Endothelial cell of umbilical vein (primary cell): ENCODE data around the gene CNDP2. TPM values are rescaled to one million over a fixed set of nuclear protein-coding genes. Genes with fewer than 3 reads are reported as not detected.

Experiments used
- BruUV-seq: library from RNA; stranded (reverse); fragments of 400-500 nt; replicated peaks from 2 replicates; lab custom pipeline; 2021; lab: Mats Ljungman, UMichigan
- CTCF ChIA-PET: fragments of 300-600, 350-600 bp; sonication (Branson Sonifier 250); formaldehyde crosslinking; loops from one replicate; lab custom pipeline; 2021; ENCODE audit warnings: antibody characterized with exemption, inconsistent platforms; lab: Charles Lee
- POLR2A ChIA-PET: fragments of 300-600, 350-600 bp; sonication (Branson Sonifier 250); formaldehyde crosslinking; loops from one replicate; lab custom pipeline; 2021; ENCODE audit warnings: antibody characterized with exemption, inconsistent platforms; lab: Charles Lee
- DNase-seq: peaks from one replicate; pipeline ENCODE4 v3.0.0-alpha.2; 2011; ENCODE audit warnings: low read depth, low spot score
- FAIRE-seq: peaks from 2 replicates; lab custom pipeline; 2011; peaks lifted over from hg19 to GRCh38; lab: Jason Lieb, UNC
- H2AFZ ChIP-seq: 2 replicates; pipeline ENCODE4 v1.6.0; 2012; ENCODE audit warnings: low read depth, low read length, control low read depth, inconsistent platforms
- H3K27ac ChIP-seq: 2 replicates; pipeline ENCODE4 v1.5.1; 2011; ENCODE audit warnings: low read depth, mild to moderate bottlenecking, control low read depth, low read length, moderate library complexity; ENCODE audit not compliant: insufficient read depth
- H3K27me3 ChIP-seq, 2 experiments: 2 replicates each; pipeline versions ENCODE4 v1.6.0 to v1.6.1; 2011; ENCODE audit warnings: low read length in 2 of 2, mixed read lengths in 1 of 2; ENCODE audit not compliant: control insufficient read depth in 2 of 2, insufficient read depth in 2 of 2
- H3K36me3 ChIP-seq, 2 experiments: 2 replicates in 1 of 2; 3 replicates in 1 of 2; pipeline ENCODE4 v1.5.1; 2011; ENCODE audit warnings: low read length in 2 of 2, mild to moderate bottlenecking in 1 of 2, moderate library complexity in 1 of 2; ENCODE audit not compliant: control insufficient read depth in 2 of 2, insufficient read depth in 2 of 2; ENCODE audit errors: extremely low read depth in 1 of 2
- H3K4me1 ChIP-seq: 3 replicates; pipeline ENCODE4 v1.5.1; 2011; ENCODE audit warnings: mild to moderate bottlenecking, low read length; ENCODE audit not compliant: control insufficient read depth, insufficient read depth; ENCODE audit errors: extremely low read depth
- H3K4me2 ChIP-seq: 2 replicates; pipeline ENCODE4 v1.6.1; 2011; ENCODE audit warnings: low read length, control low read depth, mixed read lengths; ENCODE audit not compliant: insufficient read depth
- H3K4me3 ChIP-seq, 3 experiments: fragments of 200-600 bp in 1 of 3; sonication (generic), shearing (Covaris generic) in 1 of 3; replicated peaks in 1 of 3; 2 replicates each; pipeline ENCODE4 v1.5.1; 2011 to 2016; ENCODE audit warnings: control low read depth in 3 of 3, low read length in 3 of 3, mild to moderate bottlenecking in 2 of 3, inconsistent platforms in 1 of 3, low read depth in 1 of 3, moderate library complexity in 1 of 3; ENCODE audit not compliant: insufficient read depth in 1 of 3
- H3K79me2 ChIP-seq: 2 replicates; pipeline ENCODE4 v1.6.0; 2012; ENCODE audit warnings: low read length, inconsistent platforms; ENCODE audit not compliant: control insufficient read depth, insufficient read depth
- H3K9ac ChIP-seq: replicated peaks from 2 replicates; pipeline ENCODE3; 2011; ENCODE audit warnings: low read length, control low read depth; ENCODE audit not compliant: insufficient read depth; ENCODE audit errors: extremely low read depth
- H3K9me1 ChIP-seq: replicated peaks from 3 replicates; pipeline ENCODE4 v1.6.0; 2011; ENCODE audit warnings: mild to moderate bottlenecking, low read length; ENCODE audit not compliant: control insufficient read depth, insufficient read depth; ENCODE audit errors: extremely low read depth
- H3K9me3 ChIP-seq: replicated peaks from 2 replicates; pipeline ENCODE4 v1.5.1; 2012; ENCODE audit warnings: low read length, inconsistent platforms; ENCODE audit not compliant: control insufficient read depth, insufficient read depth
- H4K20me1 ChIP-seq: replicated peaks from 2 replicates; pipeline ENCODE3; 2011; ENCODE audit warnings: mild to moderate bottlenecking, low read length; ENCODE audit not compliant: control insufficient read depth, insufficient read depth; ENCODE audit errors: extremely low read depth
- EZH2 ChIP-seq: IDR thresholded peaks from 2 replicates; pipeline ENCODE4 v1.6.1; 2012; ENCODE audit warnings: borderline replicate concordance, low read depth, mild to moderate bottlenecking, moderate library complexity, low read length, inconsistent platforms; ENCODE audit not compliant: severe bottlenecking
- FOS ChIP-seq: IDR thresholded peaks from 2 replicates; pipeline ENCODE4 v1.6.1; 2011; ENCODE audit warnings: mild to moderate bottlenecking, low read length, moderate library complexity, borderline replicate concordance; ENCODE audit not compliant: insufficient read depth
- GATA2 ChIP-seq: IDR thresholded peaks from 2 replicates; pipeline ENCODE4 v1.7.0; 2011; ENCODE audit warnings: low read depth, mild to moderate bottlenecking, moderate library complexity, mixed read lengths, low read length; ENCODE audit not compliant: insufficient read length, insufficient read depth
- JUN ChIP-seq: IDR thresholded peaks from 2 replicates; pipeline ENCODE4 v1.6.1; 2011; ENCODE audit warnings: borderline replicate concordance, low read depth; ENCODE audit not compliant: insufficient read length, insufficient read depth
- MYC ChIP-seq: IDR thresholded peaks from one replicate; pipeline ENCODE4 v1.6.1; 2011; ENCODE audit warnings: mild to moderate bottlenecking, low read depth, low read length
- POLR2A ChIP-seq: IDR thresholded peaks from 2 replicates; pipeline ENCODE4 v1.6.1; 2012; ENCODE audit warnings: low read depth, mild to moderate bottlenecking, control low read depth, low read length
- POLR2AphosphoS5 ChIP-seq: IDR thresholded peaks from 2 replicates; pipeline ENCODE4 v1.6.1; 2012; ENCODE audit warnings: low read depth, mild to moderate bottlenecking, control low read depth, low read length, moderate library complexity; ENCODE audit not compliant: insufficient read depth
- dilution Hi-C: fragments of 300-500 bp; cut with MboI; formaldehyde crosslinking; loops from one replicate; pipeline ENCODE4 v1.15.0; 2019; ENCODE audit warnings: low sequenced_read_pairs; ENCODE audit not compliant: extremely low pct_ligation_motif_present
- intact Hi-C: fragments of 100-400 bp; cut with micrococcal nuclease; formaldehyde crosslinking; loops from one replicate; pipeline ENCODE4 v1.10.0; 2022
- polyA plus RNA-seq, 4 experiments: library from polyadenylated mRNA; depleted of rRNA in 3 of 4; stranded (reverse) in 3 of 4; unstranded in 1 of 4; fragments of >200 nt; gene quantifications; 2 replicates each; pipeline versions ENCODE4 v1.2.1 to v1.2.3, GENCODE V29; 2011 to 2012; ENCODE audit warnings: missing spikeins in 1 of 4
- total RNA-seq: library from RNA; stranded (reverse); gene quantifications from 2 replicates; pipeline ENCODE4 v1.2.3, GENCODE V29; 2021
- TF ChIP-seq, protein P1 (sequence below): IDR thresholded peaks from 2 replicates; pipeline ENCODE4 v1.6.1; 2011; ENCODE audit not compliant: insufficient read depth, insufficient read length
- TF ChIP-seq, protein P2 (sequence below), 2 donors: IDR thresholded peaks; 1 replicate in 1 of 2; 2 replicates in 1 of 2; pipeline ENCODE4 v1.5.1; 2011; ENCODE audit warnings: low read length in 2 of 2, mild to moderate bottlenecking in 2 of 2, moderate library complexity in 2 of 2, control low read depth in 1 of 2, inconsistent platforms in 1 of 2, low read depth in 1 of 2; ENCODE audit not compliant: insufficient read depth in 1 of 2; ENCODE audit errors: extremely low read depth in 1 of 2

Gene CNDP2
- total and polyA plus RNA-seq, 2 donors (not counting 3 experiments of a cell fraction or from before 2014, with no cell fraction given) = 52.9 to 123 TPM

DNA sequence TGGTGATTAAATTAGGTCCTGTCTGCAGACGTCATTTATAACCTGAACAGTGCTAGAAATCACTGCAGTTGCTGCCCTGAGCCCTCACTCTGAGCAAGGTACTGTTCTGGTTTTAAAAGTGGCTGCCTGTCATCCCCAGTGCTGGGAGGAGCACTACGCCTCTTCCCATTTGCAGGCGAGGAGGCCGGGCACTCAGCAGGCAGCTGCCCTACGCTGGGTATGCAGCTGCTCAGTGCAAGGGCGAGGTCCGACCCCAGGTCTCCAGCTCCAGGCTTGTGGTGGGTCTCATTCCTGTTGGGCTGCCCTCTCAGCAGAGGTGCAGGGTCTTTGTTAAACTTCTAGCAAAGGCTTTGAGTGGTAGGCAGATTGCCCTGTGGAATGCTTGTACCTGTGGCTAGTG is 15.7 kb downstream of the CNDP2 start:
- Histone ChIP-seq H2AFZ (no peak overlapping the region), H3K9me3 (no peaks in the 10 kb centered on the region), H3K36me3 (peaks cover 6 to 45% of the 10 kb centered on the region in 2 experiments), H3K4me3 (no peak overlapping the region), H3K4me2 (no peak overlapping the region), H3K9ac (no peak overlapping the region), H3K27ac (no peak overlapping the region), H3K9me1 (no peaks in the 10 kb centered on the region), H3K27me3 (no peaks in the 10 kb centered on the region), H3K79me2 (no peaks in the 10 kb centered on the region), H3K4me1 (no peaks in the 10 kb centered on the region), H4K20me1 (no peaks in the 10 kb centered on the region)
- intact Hi-C loops = no loop called here
- dilution Hi-C loops = no loop called here
- BruUV-seq = no TSS peak
- DNase-seq (no peak), FAIRE-seq (no peak)
- POLR2A ChIA-PET = no interaction called here
- TF ChIP-seq, protein P1, sequence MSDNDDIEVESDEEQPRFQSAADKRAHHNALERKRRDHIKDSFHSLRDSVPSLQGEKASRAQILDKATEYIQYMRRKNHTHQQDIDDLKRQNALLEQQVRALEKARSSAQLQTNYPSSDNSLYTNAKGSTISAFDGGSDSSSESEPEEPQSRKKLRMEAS = no peak
- CTCF ChIA-PET = no interaction called here

DNA sequence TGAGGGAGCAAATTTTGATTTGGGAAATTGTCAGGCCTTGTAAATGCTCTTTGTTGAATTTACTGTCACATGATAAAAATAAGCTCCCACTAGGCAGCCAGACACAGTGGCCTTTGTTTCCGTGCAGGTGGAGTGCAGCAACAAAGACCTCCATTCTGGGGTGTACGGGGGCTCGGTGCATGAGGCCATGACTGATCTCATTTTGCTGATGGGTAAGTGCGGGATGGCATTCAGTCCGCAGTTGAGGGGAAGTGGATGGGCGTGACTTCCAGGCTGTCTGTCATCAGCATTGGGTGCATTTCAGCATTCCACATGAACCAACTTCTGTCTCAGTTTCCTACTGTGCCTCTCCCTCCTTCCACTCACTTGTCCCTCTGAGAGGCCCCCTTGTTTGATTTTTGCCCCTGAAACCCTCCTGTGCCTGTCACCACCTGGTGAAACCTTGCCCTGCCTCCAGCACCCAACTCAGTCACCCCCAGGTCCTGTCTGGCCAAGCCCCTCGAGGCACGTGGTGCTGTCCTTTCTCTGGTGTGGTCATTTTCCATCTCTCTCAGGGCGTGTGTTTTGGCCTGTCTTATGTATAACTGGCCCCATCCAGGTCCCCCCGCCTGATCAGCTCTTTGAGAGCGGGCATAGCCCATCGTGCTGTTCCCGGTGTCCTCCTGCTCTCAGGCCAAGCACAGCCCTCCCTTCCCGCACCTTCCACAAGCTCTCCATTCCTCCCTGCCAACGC is 16.3 kb downstream of the CNDP2 start:
- no peaks in the 10 kb centered on the region for H4K20me1 ChIP-seq
- no peaks in the 10 kb centered on the region for H3K4me1 ChIP-seq
- no peak overlapping the region for H2AFZ ChIP-seq
- H3K36me3 ChIP-seq = peaks cover 7 to 44% of the 10 kb centered on the region in 2 experiments
- intact Hi-C loops = no loop called here
- no TSS peak for BruUV-seq
- ChIA-PET CTCF (no interaction called here), POLR2A (no interaction called here)
- H3K4me2 ChIP-seq = no peak overlapping the region
- DNase-seq (no peak), FAIRE-seq (no peak)
- no peak overlapping the region for H3K4me3 ChIP-seq
- no peaks in the 10 kb centered on the region for H3K27me3 ChIP-seq
- no peaks in the 10 kb centered on the region for H3K79me2 ChIP-seq
- no peaks in the 10 kb centered on the region for H3K9me3 ChIP-seq
- no peak overlapping the region for H3K27ac ChIP-seq
- dilution Hi-C loops = no loop called here
- H3K9me1 ChIP-seq = no peaks in the 10 kb centered on the region
- no peak overlapping the region for H3K9ac ChIP-seq
- no peak for TF ChIP-seq POLR2A
- no peak for TF ChIP-seq POLR2AphosphoS5
- no peak for TF ChIP-seq FOS
- TF ChIP-seq, protein P2, sequence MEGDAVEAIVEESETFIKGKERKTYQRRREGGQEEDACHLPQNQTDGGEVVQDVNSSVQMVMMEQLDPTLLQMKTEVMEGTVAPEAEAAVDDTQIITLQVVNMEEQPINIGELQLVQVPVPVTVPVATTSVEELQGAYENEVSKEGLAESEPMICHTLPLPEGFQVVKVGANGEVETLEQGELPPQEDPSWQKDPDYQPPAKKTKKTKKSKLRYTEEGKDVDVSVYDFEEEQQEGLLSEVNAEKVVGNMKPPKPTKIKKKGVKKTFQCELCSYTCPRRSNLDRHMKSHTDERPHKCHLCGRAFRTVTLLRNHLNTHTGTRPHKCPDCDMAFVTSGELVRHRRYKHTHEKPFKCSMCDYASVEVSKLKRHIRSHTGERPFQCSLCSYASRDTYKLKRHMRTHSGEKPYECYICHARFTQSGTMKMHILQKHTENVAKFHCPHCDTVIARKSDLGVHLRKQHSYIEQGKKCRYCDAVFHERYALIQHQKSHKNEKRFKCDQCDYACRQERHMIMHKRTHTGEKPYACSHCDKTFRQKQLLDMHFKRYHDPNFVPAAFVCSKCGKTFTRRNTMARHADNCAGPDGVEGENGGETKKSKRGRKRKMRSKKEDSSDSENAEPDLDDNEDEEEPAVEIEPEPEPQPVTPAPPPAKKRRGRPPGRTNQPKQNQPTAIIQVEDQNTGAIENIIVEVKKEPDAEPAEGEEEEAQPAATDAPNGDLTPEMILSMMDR (IDR thresholded peaks at IDR 0.05; ENCODE audit: extremely low read depth in 1 of 2, insufficient read depth in 1 of 2, low read depth in 1 of 2, low read length in 2 of 2) = no peak
- TF ChIP-seq, protein P1 = no peak
- TF ChIP-seq MYC = no peak
- no peak for TF ChIP-seq EZH2
- no peak for TF ChIP-seq GATA2
- no peak for TF ChIP-seq JUN
